Gastrocnemius medialis (tissue), 4 donors: ENCODE results near the gene MCMBP.

Source experiments
- CTCF ChIP-seq, 5 experiments: fragments of 450-650 bp in 3 of 5; fragments of 200-600 bp in 2 of 5; sonication (generic) in 2 of 5; IDR thresholded peaks in 4 of 5; conservative IDR thresholded peaks in 1 of 5; 1 replicate in 4 of 5; 2 replicates in 1 of 5; pipeline ENCODE4 v1.5.1; 2016 to 2019; ENCODE audit warnings: antibody characterized with exemption in 5 of 5, mild to moderate bottlenecking in 3 of 5, moderate library complexity in 3 of 5
- POLR2A ChIP-seq, 2 donors: fragments of 450-650 bp; IDR thresholded peaks; one replicate each; pipeline ENCODE4 v1.6.1; 2017; ENCODE audit warnings: antibody characterized with exemption in 2 of 2, mild to moderate bottlenecking in 2 of 2, moderate library complexity in 2 of 2

- TF ChIP-seq CTCF (IDR thresholded peaks at IDR 0.05 in 4 of 5, conservative IDR thresholded peaks at IDR 0.05 in 1 of 5) (no peak), POLR2A (IDR thresholded peaks at IDR 0.05) (no peak)
Measured at GRCh38 chr10:119815671-119816070, 57.0 kb downstream of the MCMBP start.
